Activated naive CD4-positive, alpha-beta T cell treated with anti-CD3 and anti-CD28 coated beads, Interleukin-2, amount 50 U/mL, for 72 hours (primary cell): ENCODE results near the gene RNF123. TPM values are rescaled to one million over a fixed set of nuclear protein-coding genes. Genes with fewer than 3 reads are reported as not detected.
"Not testable (repeated sequence)": the region's sequence is repeated elsewhere in the genome, so short reads cannot be mapped to it uniquely, and the experiment has no call there.

Source experiments
- ATAC-seq, 2 donors: fragments of 150-1000 bp; cut with Tn5 transposase; 2 replicates each; pipeline ENCODE4 v1.10.0; 2021; ENCODE audit warnings: mild to moderate bottlenecking in 2 of 2, moderate library complexity in 2 of 2
- DNase-seq, 2 donors: peaks; one replicate each; pipeline ENCODE4 v3.0.0; 2021 to 2022; ENCODE audit warnings: low spot score in 2 of 2
- H3K27ac Mint-ChIP-seq, 2 donors: one replicate each; pipeline ENCODE4 v1.8.0; 2022; ENCODE audit warnings: mild to moderate bottlenecking in 2 of 2, mixed read lengths in 2 of 2
- H3K36me3 Mint-ChIP-seq, 2 donors: one replicate each; pipeline ENCODE4 v1.8.0; 2022; ENCODE audit warnings: mixed read lengths in 2 of 2
- H3K9me3 Mint-ChIP-seq, 2 donors: one replicate each; pipeline ENCODE4 v1.8.0; 2022; ENCODE audit warnings: mixed read lengths in 2 of 2
- total RNA-seq, 2 donors: library from RNA; stranded (reverse); gene quantifications; one replicate each; pipeline ENCODE4 v1.2.3, GENCODE V29; 2022

Gene RNF123
- total RNA-seq, 2 donors from 2014 or later: 25.5 to 34.0 TPM

GRCh38 chr3:49669352-49669751 is 20.0 kb upstream of the RNF123 start:
- no peak for ATAC-seq
- DNase-seq: no peak
- H3K27ac Mint-ChIP-seq: no peak overlapping the region
- H3K9me3 Mint-ChIP-seq: no peaks in the 10 kb centered on the region
- H3K36me3 Mint-ChIP-seq: no peaks in the 10 kb centered on the region

DNA sequence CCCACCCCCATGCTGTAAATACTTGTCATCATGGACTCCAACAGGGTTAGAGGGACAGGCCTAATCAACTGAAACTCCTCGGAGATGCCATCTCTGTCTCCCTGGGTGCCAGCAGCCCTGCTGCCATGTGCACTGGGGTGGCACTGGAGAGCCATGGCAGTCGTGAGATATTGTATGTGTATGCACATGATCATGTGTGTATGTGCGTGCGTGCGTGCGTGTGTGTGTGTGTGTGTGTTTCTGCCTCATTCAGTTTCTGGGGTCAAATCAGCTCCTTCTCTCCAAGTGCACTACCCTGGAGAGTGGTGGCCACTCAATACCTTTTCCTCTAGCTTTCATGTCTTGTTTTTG is 18.4 kb upstream of the RNF123 start:
- H3K9me3 Mint-ChIP-seq: no peaks in the 10 kb centered on the region
- DNase-seq (no peak), ATAC-seq (no peak)
- no peak overlapping the region for H3K27ac Mint-ChIP-seq
- peaks cover 0 to 7% of the 10 kb centered on the region in 2 donors for H3K36me3 Mint-ChIP-seq

GRCh38 chr3:49671291-49672288 is 17.8 kb upstream of the RNF123 start:
- peak overlapping the region; percentile 1 to 24 for H3K27ac Mint-ChIP-seq
- no peaks in the 10 kb centered on the region for H3K9me3 Mint-ChIP-seq
- ATAC-seq: peak in 1 of 2 donors; percentile 4
- peaks cover 0 to 10% of the 10 kb centered on the region in 2 donors for H3K36me3 Mint-ChIP-seq
- peak; percentile 77 to 80 for DNase-seq

GRCh38 chr3:49673121-49673714 is 16.1 kb upstream of the RNF123 start:
- Mint-ChIP-seq H3K36me3 (peaks cover 0 to 13% of the 10 kb centered on the region in 2 donors), H3K27ac (peak overlapping the region; percentile 98 to 99), H3K9me3 (no peaks in the 10 kb centered on the region)
- DNase-seq (peak in 1 of 2 donors; percentile 12), ATAC-seq (peak in 1 of 2 donors; percentile 1)

DNA sequence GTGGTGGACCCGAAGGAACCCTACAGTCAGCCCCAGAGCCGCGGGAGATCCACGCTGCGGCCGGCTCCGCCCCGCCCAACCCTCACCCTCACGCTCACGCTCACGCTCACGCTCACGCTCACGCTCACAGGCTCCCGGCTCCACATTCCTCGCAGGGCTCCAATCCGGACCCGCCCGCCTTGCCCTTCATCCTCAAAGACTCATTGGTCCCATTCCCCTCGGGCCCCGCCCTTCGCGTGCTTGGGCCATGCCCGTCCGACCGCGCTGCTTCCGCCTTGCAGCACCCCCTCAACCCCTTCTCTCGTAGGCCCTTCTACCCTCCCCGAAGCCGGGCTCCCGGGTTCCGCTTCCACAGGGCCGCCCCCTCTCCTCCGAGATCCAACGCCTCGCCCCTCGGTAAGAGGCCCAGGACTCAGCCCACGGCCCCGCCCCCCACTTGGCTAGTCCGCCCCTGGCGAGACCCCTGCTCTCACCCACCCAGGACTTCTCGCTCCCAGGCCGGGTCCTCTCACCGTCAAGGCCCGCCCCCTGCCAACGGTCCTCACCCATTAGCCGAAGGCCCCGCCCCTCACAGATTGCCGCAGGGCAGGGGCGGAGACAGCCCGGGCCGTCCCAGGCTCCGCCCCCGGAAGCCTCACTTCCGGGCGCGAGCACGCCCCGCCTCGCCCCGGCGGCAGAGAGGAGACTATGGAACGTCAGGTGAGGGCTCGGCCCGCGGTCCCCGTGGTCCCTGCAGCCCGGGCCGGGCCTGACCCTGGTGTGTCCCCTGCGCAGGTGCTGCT is 15.5 kb upstream of the RNF123 start, which contains the start of gene APEH:
APEH (plus strand) TSS at position 637 of the 782 bp plus-strand sequence; CDS start at position 688, 51 bp downstream.
- peak; percentile 99 for DNase-seq
- Mint-ChIP-seq H3K36me3 (peaks cover 0 to 16% of the 10 kb centered on the region in 2 donors), H3K27ac (peak within 1 kb of the TSS; percentile 98 to 99), H3K9me3 (no peaks in the 10 kb centered on the region)
- peak; percentile 88 to 89 for ATAC-seq

GRCh38 chr3:49674497-49674983 is 14.8 kb upstream of the RNF123 start:
- Mint-ChIP-seq H3K27ac (peak overlapping the region; percentile 74 to 99), H3K36me3 (peaks cover 0 to 16% of the 10 kb centered on the region in 2 donors), H3K9me3 (no peaks in the 10 kb centered on the region)
- DNase-seq: no peak
- ATAC-seq: peak; percentile 13 to 19

DNA sequence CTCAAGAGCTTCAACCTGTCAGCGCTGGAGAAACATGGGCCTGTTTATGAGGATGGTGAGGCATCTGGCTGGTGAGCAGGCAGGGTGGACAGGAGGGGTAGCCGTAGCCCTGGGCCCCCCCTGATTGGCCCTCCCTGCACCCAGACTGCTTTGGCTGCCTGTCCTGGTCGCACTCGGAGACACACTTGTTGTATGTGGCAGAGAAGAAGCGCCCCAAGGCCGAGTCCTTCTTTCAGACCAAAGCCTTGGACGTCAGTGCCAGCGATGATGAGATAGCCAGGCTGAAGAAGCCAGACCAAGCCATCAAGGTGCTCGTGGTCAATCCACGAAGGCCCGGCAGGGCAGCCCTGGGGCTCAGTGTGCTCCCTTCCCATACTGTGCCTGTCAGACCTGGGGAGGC is 13.4 kb upstream of the RNF123 start:
- peaks cover 0 to 23% of the 10 kb centered on the region in 2 donors for H3K36me3 Mint-ChIP-seq
- ATAC-seq: no peak
- H3K9me3 Mint-ChIP-seq: no peaks in the 10 kb centered on the region
- DNase-seq: no peak
- H3K27ac Mint-ChIP-seq: peak overlapping the region in 1 of 2 donors; percentile 77

GRCh38 chr3:49680493-49681231 is 8.7 kb upstream of the RNF123 start:
- Mint-ChIP-seq H3K27ac (peak overlapping the region in 1 of 2 donors; percentile 23), H3K9me3 (no peaks in the 10 kb centered on the region), H3K36me3 (peaks cover 0 to 18% of the 10 kb centered on the region in 2 donors)
- no peak for DNase-seq
- peak in 1 of 2 donors; percentile 27 for ATAC-seq

- DNase-seq (no peak), ATAC-seq (no peak)
- Mint-ChIP-seq H3K27ac (no peak overlapping the region), H3K9me3 (no peaks in the 10 kb centered on the region), H3K36me3 (peaks cover 0 to 13% of the 10 kb centered on the region in 2 donors)
Observed at GRCh38 chr3:49681232-49681522, 8.2 kb upstream of the RNF123 start.

- H3K36me3 Mint-ChIP-seq: peaks cover 0 to 13% of the 10 kb centered on the region in 2 donors
- ATAC-seq (no peak), DNase-seq (no peak)
- no peaks in the 10 kb centered on the region for H3K9me3 Mint-ChIP-seq
- no peak overlapping the region for H3K27ac Mint-ChIP-seq
Observed at GRCh38 chr3:49681543-49681942, 7.8 kb upstream of the RNF123 start.

GRCh38 chr3:49683162-49683561 is 6.2 kb upstream of the RNF123 start:
- DNase-seq: no peak
- H3K36me3 Mint-ChIP-seq: peaks cover 0 to 11% of the 10 kb centered on the region in 2 donors
- ATAC-seq: no peak
- peak overlapping the region in 1 of 2 donors; percentile 37 for H3K27ac Mint-ChIP-seq
- H3K9me3 Mint-ChIP-seq: no peaks in the 10 kb centered on the region

GRCh38 chr3:49684453-49684852 is 4.9 kb upstream of the RNF123 start:
- not testable (repeated sequence) for H3K9me3 Mint-ChIP-seq, H3K27ac Mint-ChIP-seq, DNase-seq, ATAC-seq
- H3K36me3 Mint-ChIP-seq: peaks cover 6 to 12% of the 10 kb centered on the region in 2 donors

DNA sequence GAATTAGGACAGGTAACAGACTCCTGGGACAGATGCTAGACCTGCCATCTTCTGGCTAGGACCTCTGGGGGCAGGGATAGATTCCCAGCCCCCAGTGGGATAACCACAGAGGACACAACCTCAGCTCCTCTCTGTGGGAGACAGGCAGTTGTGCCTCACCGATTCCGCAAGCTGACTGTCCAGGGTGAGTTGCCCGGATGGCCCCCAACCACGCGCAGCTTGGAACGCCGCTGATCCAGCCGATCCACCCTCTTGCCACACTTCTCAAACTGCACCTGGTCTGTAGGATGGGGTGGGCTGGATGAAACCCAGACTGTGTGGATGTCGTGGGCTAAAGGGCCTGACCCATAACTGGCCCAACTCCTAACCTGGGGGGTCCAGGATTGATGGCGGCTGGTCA is 4.3 kb upstream of the RNF123 start:
- not testable (repeated sequence) for H3K27ac Mint-ChIP-seq, ATAC-seq, DNase-seq, H3K9me3 Mint-ChIP-seq
- peaks cover 13% of the 10 kb centered on the region in 2 donors for H3K36me3 Mint-ChIP-seq

DNA sequence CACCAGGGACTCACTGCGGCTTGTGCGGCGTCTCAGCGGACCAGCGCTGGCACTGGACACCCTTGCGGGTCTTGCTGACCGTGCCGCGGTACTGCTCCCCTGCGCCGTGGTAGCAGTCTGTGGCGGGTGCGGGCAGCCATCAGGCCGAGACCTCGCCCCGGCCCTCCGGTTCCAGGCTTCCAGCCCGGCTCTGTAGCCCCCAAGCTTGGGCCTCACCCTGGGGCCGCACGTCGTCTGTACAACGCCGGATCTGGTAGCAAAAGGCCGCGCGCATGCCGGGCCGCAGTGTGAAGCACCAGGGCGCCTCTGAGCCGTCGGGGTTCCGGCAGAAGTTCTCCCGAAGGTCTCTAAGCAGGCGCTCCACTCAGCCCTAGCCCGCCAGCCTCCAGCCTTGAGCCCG is 3.5 kb upstream of the RNF123 start:
- peaks cover 11 to 13% of the 10 kb centered on the region in 2 donors for H3K36me3 Mint-ChIP-seq
- not testable (repeated sequence) for DNase-seq, H3K9me3 Mint-ChIP-seq, H3K27ac Mint-ChIP-seq, ATAC-seq

DNA sequence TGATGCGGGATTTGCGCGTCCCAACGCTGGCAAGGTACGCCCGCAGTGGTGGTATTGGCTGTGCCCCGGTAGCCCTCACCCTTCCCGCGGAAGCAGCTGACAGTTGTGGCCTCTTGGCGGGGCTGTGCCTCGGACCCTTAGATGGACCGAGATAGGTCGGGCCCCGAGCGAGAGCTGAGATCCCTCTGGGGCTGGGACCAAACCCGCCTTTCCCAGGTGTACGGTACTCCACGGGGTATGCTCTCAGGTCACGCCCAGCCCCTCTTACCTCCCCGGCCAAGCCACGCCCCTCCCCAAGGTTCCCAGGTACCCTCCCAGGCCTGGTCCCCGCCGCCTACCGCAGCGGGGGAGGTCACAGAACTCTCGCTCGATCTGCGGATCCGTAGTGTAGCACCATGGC is 3.0 kb upstream of the RNF123 start:
- H3K36me3 Mint-ChIP-seq: peaks cover 11 to 13% of the 10 kb centered on the region in 2 donors
- not testable (repeated sequence) for H3K9me3 Mint-ChIP-seq, H3K27ac Mint-ChIP-seq
- ATAC-seq (peak; percentile 1 to 38), DNase-seq (peak in 1 of 2 donors; percentile 35)
